Mucosa of rectum (tissue), 2 donors: Measurements from ENCODE around the gene ETNK1.
"Not testable (repeated sequence)": the region's sequence is repeated elsewhere in the genome, so short reads cannot be mapped to it uniquely, and the experiment has no call there.

Experiments
- H3K27ac ChIP-seq, 2 donors: one replicate each; pipeline ENCODE4 v1.7.0; 2013; ENCODE audit warnings: inconsistent platforms in 2 of 2, low read depth in 2 of 2, low read length in 2 of 2
- H3K27me3 ChIP-seq, 2 donors: one replicate each; pipeline ENCODE4 v1.7.0; 2013; ENCODE audit warnings: low read length in 2 of 2; ENCODE audit not compliant: control insufficient read depth in 2 of 2, insufficient read depth in 2 of 2
- H3K36me3 ChIP-seq, 2 donors: one replicate each; pipeline ENCODE4 v1.7.0; 2013; ENCODE audit warnings: low read length in 2 of 2; ENCODE audit not compliant: control insufficient read depth in 2 of 2, insufficient read depth in 2 of 2
- H3K4me1 ChIP-seq, 2 donors: one replicate each; pipeline ENCODE4 v1.7.0; 2013; ENCODE audit warnings: low read length in 2 of 2, mild to moderate bottlenecking in 1 of 2; ENCODE audit not compliant: control insufficient read depth in 2 of 2, insufficient read depth in 2 of 2
- H3K4me3 ChIP-seq, 2 donors: one replicate each; pipeline ENCODE4 v1.7.0; 2013; ENCODE audit warnings: low read length in 2 of 2
- H3K9ac ChIP-seq, 2 donors: one replicate each; pipeline ENCODE4 v1.7.0; 2013; ENCODE audit warnings: low read length in 2 of 2, low read depth in 1 of 2, mild to moderate bottlenecking in 1 of 2
- H3K9me3 ChIP-seq, 2 donors: one replicate each; pipeline ENCODE4 v1.7.0; 2013; ENCODE audit warnings: low read length in 2 of 2; ENCODE audit not compliant: control insufficient read depth in 2 of 2
- donor health status: healthy.
- donor health status: Normal muscosa, but diverticular disease.

ETNK1 gene

GRCh38 chr12:22624870-22625761, at the start of gene ETNK1:
Gene ETNK1, plus strand, starts transcription at chr12:22625171. Its CDS starts 260 bp downstream, at chr12:22625431.
- no peaks in the 10 kb centered on the region for H3K27me3 ChIP-seq
- H3K9ac ChIP-seq: peak within 1 kb of the TSS; percentile 92 to 98
- peaks cover 8 to 17% of the 10 kb centered on the region in 2 donors for H3K4me1 ChIP-seq
- no peaks in the 10 kb centered on the region for H3K9me3 ChIP-seq
- peak within 1 kb of the TSS; percentile 71 to 96 for H3K4me3 ChIP-seq
- H3K27ac ChIP-seq: peak within 1 kb of the TSS; percentile 97
- no peaks in the 10 kb centered on the region for H3K36me3 ChIP-seq

GRCh38 chr12:22576065-22576464, 48.9 kb upstream of the ETNK1 start:
- H3K36me3 ChIP-seq: no peaks in the 10 kb centered on the region
- H3K4me3 ChIP-seq: no peak overlapping the region
- no peaks in the 10 kb centered on the region for H3K4me1 ChIP-seq
- H3K9ac ChIP-seq: no peak overlapping the region
- H3K27ac ChIP-seq: no peak overlapping the region
- H3K27me3 ChIP-seq: no peaks in the 10 kb centered on the region
- no peaks in the 10 kb centered on the region for H3K9me3 ChIP-seq

GRCh38 chr12:22576473-22576872, 48.5 kb upstream of the ETNK1 start:
- no peak overlapping the region for H3K27ac ChIP-seq
- H3K36me3 ChIP-seq: no peaks in the 10 kb centered on the region
- no peaks in the 10 kb centered on the region for H3K27me3 ChIP-seq
- H3K4me1 ChIP-seq: no peaks in the 10 kb centered on the region
- no peaks in the 10 kb centered on the region for H3K9me3 ChIP-seq
- H3K4me3 ChIP-seq: no peak overlapping the region
- no peak overlapping the region for H3K9ac ChIP-seq

GRCh38 chr12:22577667-22578066, 47.3 kb upstream of the ETNK1 start:
- Histone ChIP-seq H3K27me3 (no peaks in the 10 kb centered on the region), H3K27ac (no peak overlapping the region), H3K9ac (no peak overlapping the region), H3K9me3 (no peaks in the 10 kb centered on the region), H3K4me1 (no peaks in the 10 kb centered on the region), H3K36me3 (no peaks in the 10 kb centered on the region), H3K4me3 (no peak overlapping the region)

- Histone ChIP-seq H3K4me3 (no peak overlapping the region), H3K27ac (no peak overlapping the region), H3K9ac (no peak overlapping the region), H3K27me3 (no peaks in the 10 kb centered on the region), H3K9me3 (no peaks in the 10 kb centered on the region), H3K36me3 (no peaks in the 10 kb centered on the region), H3K4me1 (no peaks in the 10 kb centered on the region)
Observed at GRCh38 chr12:22578328-22578727, 46.6 kb upstream of the ETNK1 start.

GRCh38 chr12:22588817-22589216, 36.2 kb upstream of the ETNK1 start:
- Histone ChIP-seq H3K27ac (no peak overlapping the region), H3K4me1 (no peaks in the 10 kb centered on the region), H3K9me3 (no peaks in the 10 kb centered on the region), H3K36me3 (no peaks in the 10 kb centered on the region), H3K4me3 (no peak overlapping the region), H3K9ac (no peak overlapping the region), H3K27me3 (no peaks in the 10 kb centered on the region)

GRCh38 chr12:22593864-22594263, 31.1 kb upstream of the ETNK1 start:
- H3K9ac ChIP-seq: no peak overlapping the region
- H3K4me3 ChIP-seq: no peak overlapping the region
- no peaks in the 10 kb centered on the region for H3K27me3 ChIP-seq
- H3K9me3 ChIP-seq: no peaks in the 10 kb centered on the region
- no peaks in the 10 kb centered on the region for H3K36me3 ChIP-seq
- no peak overlapping the region for H3K27ac ChIP-seq
- H3K4me1 ChIP-seq: peaks cover 0 to 7% of the 10 kb centered on the region in 2 donors

- H3K27me3 ChIP-seq, H3K9me3 ChIP-seq, H3K4me3 ChIP-seq, H3K27ac ChIP-seq, H3K9ac ChIP-seq, H3K4me1 ChIP-seq, H3K36me3 ChIP-seq: not testable (repeated sequence)
Observed at GRCh38 chr12:22597539-22597938, 27.4 kb upstream of the ETNK1 start.

- Histone ChIP-seq H3K4me3 (no peak overlapping the region), H3K36me3 (no peaks in the 10 kb centered on the region), H3K27ac (no peak overlapping the region), H3K9me3 (no peaks in the 10 kb centered on the region), H3K4me1 (peaks cover 0 to 7% of the 10 kb centered on the region in 2 donors), H3K27me3 (no peaks in the 10 kb centered on the region), H3K9ac (no peak overlapping the region)
Observed at GRCh38 chr12:22598141-22598762, 26.7 kb upstream of the ETNK1 start.

GRCh38 chr12:22598763-22599161, 26.2 kb upstream of the ETNK1 start:
- Histone ChIP-seq H3K9me3 (no peaks in the 10 kb centered on the region), H3K4me3 (no peak overlapping the region), H3K27ac (no peak overlapping the region), H3K9ac (no peak overlapping the region), H3K4me1 (peaks cover 0 to 7% of the 10 kb centered on the region in 2 donors), H3K36me3 (no peaks in the 10 kb centered on the region), H3K27me3 (no peaks in the 10 kb centered on the region)
